Activated naive CD8-positive, alpha-beta T cell treated with anti-CD3 and anti-CD28 coated beads for 36 hours (primary cell): ENCODE measurements around the gene USHBP1. TPM values are rescaled to one million over a fixed set of nuclear protein-coding genes. Genes with fewer than 3 reads are reported as not detected.
A peak's percentile ranks its signal among the peaks of the same experiment; 100 is the strongest.

Source experiments
- DNase-seq: peaks from one replicate; pipeline ENCODE4 v3.0.0; 2021
- H3K27ac Mint-ChIP-seq: one replicate; pipeline ENCODE4 v1.8.0; 2022; ENCODE audit warnings: mild to moderate bottlenecking, moderate library complexity, mixed read lengths
- H3K27me3 Mint-ChIP-seq: one replicate; pipeline ENCODE4 v1.8.0; 2022; ENCODE audit warnings: mild to moderate bottlenecking, mixed read lengths
- H3K36me3 Mint-ChIP-seq: one replicate; pipeline ENCODE4 v1.8.0; 2021; ENCODE audit warnings: mild to moderate bottlenecking, mixed read lengths
- H3K4me1 Mint-ChIP-seq: one replicate; pipeline ENCODE4 v1.8.0; 2021; ENCODE audit warnings: mixed read lengths
- H3K4me3 Mint-ChIP-seq: one replicate; pipeline ENCODE4 v1.8.0; 2022; ENCODE audit warnings: mild to moderate bottlenecking, moderate library complexity, mixed read lengths
- H3K9me3 Mint-ChIP-seq: one replicate; pipeline ENCODE4 v1.8.0; 2022; ENCODE audit warnings: mixed read lengths
- total RNA-seq, 2 experiments: library from RNA; stranded (reverse); gene quantifications; one replicate each; pipeline ENCODE4 v1.2.3, GENCODE V29; 2021

Gene USHBP1
- total RNA-seq, 2 experiments from 2014 or later: not detected

DNA sequence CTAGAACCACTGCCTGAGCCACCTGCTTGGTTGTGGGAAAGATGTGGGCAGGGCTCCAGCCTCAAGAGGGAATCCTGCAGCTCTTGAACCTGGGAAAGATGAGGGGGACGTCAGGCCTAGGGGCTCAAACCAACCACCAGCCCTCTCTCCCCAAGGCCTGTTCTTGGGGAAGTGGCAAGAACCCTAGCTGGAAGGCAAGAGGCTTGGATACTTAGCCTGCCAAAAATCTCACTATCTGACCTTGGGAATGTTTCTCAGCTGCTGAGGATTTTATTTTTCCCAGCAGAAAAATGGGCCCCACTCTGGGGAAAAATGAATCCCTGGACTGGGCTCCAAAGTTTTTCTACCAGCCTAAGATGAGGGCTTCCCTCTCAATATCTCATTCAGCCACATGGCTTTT is 4.6 kb downstream of the USHBP1 start:
- no peaks in the 10 kb centered on the region for H3K27me3 Mint-ChIP-seq
- H3K27ac Mint-ChIP-seq: no peak overlapping the region
- no peak for DNase-seq
- H3K4me3 Mint-ChIP-seq: no peak overlapping the region
- no peaks in the 10 kb centered on the region for H3K36me3 Mint-ChIP-seq
- H3K9me3 Mint-ChIP-seq: peaks cover 1% of the 10 kb centered on the region
- peaks cover 3% of the 10 kb centered on the region for H3K4me1 Mint-ChIP-seq

- H3K4me1 Mint-ChIP-seq: peaks cover 3% of the 10 kb centered on the region
- H3K9me3 Mint-ChIP-seq: peaks cover 1% of the 10 kb centered on the region
- H3K27ac Mint-ChIP-seq: no peak overlapping the region
- no peak overlapping the region for H3K4me3 Mint-ChIP-seq
- H3K36me3 Mint-ChIP-seq: no peaks in the 10 kb centered on the region
- no peak for DNase-seq
- H3K27me3 Mint-ChIP-seq: no peaks in the 10 kb centered on the region
Observed at GRCh38 chr19:17259118-17259780, 5.3 kb downstream of the USHBP1 start.

DNA sequence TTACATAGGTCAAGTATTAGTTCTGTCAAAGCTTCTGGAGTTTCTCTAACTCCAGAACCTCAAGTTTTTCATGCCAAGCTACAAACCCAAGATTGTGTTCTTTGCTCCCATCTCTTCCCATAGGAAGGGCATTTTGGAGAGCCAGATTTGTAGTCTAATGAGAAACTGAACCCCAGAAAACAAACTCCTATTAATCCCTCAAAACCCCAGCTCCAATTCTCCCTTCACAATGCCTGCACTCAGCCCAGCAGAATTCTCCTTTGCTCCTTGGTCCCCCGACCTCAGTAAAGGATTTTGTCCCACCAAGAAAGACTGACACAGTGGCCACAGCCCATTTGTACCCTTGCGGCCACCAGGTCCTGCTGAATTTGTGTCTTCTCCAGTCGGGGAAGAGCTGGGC is 8.4 kb downstream of the USHBP1 start:
- no peak overlapping the region for H3K27ac Mint-ChIP-seq
- H3K36me3 Mint-ChIP-seq: no peaks in the 10 kb centered on the region
- no peak overlapping the region for H3K4me3 Mint-ChIP-seq
- DNase-seq: no peak
- H3K27me3 Mint-ChIP-seq: no peaks in the 10 kb centered on the region
- peaks cover 3% of the 10 kb centered on the region for H3K4me1 Mint-ChIP-seq
- H3K9me3 Mint-ChIP-seq: peaks cover 1% of the 10 kb centered on the region

DNA sequence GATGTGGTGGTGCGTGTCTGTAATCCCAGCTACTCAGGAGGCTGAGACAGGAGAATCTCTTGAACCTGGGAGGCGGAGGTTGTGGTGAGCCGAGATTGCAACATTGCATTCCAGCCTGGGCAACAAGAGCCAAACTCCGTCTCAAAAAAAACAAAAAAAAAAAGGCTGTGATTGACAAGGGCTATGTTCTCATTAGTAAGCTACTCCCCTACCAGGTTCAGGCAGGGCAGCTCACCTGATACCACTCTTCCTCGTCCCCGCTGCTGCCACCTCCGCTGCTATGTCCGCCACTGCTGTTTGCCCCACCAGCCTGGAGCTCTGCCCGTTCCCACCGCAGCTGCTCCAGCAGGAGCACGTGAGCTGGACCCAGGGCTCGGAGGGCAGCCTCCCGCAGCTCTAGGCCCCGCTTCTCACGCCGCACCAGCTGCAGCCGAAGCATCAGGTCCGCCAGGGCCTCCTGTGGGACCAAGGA is 9.4 kb downstream of the USHBP1 start:
- Mint-ChIP-seq H3K4me1 (no peaks in the 10 kb centered on the region), H3K9me3 (no peaks in the 10 kb centered on the region), H3K4me3 (no peak overlapping the region), H3K36me3 (no peaks in the 10 kb centered on the region), H3K27ac (no peak overlapping the region), H3K27me3 (no peaks in the 10 kb centered on the region)
- DNase-seq: no peak

DNA sequence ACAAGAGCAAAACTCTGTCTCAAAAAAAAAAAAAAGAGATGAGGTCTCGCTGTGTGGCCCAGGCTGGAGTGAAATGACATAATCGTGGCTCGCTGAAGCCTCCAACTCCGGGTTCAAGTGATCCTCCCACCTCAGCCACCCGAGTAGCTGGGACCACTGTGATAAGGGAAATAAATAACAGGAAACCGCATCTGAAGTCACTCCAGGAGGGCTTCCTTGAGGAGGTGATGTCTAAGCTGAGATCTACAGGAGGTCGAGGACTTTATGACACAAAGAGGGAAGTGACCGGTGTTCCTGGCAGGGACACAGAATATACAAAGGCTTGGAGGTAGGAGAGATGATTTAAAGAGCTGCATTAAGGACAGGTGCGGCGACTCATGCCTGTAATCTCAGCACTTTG is 9.9 kb downstream of the USHBP1 start:
- no peak for DNase-seq
- no peaks in the 10 kb centered on the region for H3K36me3 Mint-ChIP-seq
- no peaks in the 10 kb centered on the region for H3K9me3 Mint-ChIP-seq
- H3K27ac Mint-ChIP-seq: no peak overlapping the region
- no peaks in the 10 kb centered on the region for H3K27me3 Mint-ChIP-seq
- peak overlapping the region; percentile 26 for H3K4me3 Mint-ChIP-seq
- no peaks in the 10 kb centered on the region for H3K4me1 Mint-ChIP-seq

GRCh38 chr19:17249887-17250548 is 14.5 kb downstream of the USHBP1 start:
- H3K4me3 Mint-ChIP-seq: no peak overlapping the region

DNA sequence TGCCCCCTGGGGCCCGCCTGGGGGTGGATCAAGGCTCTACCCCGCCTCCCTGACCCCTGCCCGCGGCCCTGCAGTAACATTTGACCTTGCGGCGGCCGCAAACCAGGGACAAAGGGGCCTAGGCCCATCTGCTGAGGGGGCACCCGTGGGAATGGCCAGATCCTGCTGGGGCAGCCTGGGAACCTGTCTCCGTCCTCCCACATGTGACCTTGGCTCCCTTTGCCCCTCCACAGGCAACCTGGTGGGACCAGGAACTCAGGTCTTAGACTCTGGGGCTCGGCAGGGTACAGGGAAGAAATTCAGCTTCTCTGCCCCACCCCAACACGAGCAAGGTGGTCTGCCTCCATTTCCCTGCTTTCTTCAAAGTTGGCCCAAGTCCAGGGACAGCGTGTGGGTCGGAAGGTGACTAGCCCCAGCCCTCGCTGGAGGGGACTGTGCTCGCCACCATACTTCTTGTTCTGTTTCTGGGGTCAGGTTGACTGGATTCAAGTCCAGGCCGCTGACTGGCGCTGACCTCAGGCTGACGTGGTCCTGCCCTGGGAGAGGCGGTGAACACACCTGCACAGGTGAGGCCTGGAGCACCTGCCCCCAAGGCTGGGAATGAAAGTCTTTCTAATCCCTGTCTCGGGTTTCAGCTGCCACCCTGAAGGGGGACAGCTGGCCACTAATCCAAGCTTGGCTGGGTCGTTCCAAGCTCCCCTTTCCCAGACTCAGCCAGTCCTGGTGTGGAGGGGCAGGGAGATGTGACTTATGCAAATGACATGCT is 16.4 kb downstream of the USHBP1 start:
- Mint-ChIP-seq H3K27ac (no peak overlapping the region), H3K4me1 (peaks cover 5% of the 10 kb centered on the region)

More at GRCh38 chr19:17249887-17250548, 14.5 kb downstream of the USHBP1 start:
- H3K27me3 Mint-ChIP-seq: peaks cover 12% of the 10 kb centered on the region
- peaks cover 5% of the 10 kb centered on the region for H3K4me1 Mint-ChIP-seq
- DNase-seq: no peak
- no peak overlapping the region for H3K27ac Mint-ChIP-seq
- no peaks in the 10 kb centered on the region for H3K9me3 Mint-ChIP-seq
- no peaks in the 10 kb centered on the region for H3K36me3 Mint-ChIP-seq

DNA sequence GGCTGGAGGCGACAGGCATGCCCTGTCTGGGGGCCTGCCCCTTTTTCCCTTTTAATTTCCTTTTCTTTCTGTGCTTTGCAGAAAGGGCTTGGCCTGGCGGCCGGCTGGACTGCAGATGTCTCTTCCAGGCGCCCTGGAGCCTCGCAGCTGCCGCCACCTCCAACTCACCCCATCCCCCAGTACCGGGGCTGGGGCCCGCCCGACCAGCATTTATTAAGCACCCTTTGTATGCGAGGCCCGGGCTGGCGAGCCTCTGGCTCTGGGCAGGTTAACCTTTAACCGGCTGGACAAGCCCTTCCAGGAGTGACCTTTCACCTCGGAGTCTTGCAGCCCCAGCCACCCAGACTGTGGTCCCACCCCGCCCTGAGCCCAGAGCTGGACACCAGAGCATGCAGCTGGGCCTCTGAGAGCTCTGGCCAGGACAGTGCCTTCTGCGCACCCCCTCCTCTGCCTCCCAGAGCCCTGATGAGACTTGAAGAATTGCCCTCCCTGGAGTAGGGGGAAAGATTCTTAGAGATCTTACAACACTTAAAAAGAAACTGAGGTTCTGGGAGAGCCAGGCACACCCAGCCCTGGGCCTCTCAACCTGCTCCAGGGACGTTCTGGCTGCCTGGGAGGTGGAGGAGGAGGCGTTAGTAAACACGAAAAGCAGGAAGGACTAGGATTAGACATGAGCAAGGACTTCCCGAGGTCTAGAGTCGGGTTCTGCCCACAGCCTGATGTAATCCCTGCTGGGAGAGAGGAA is 17.7 kb downstream of the USHBP1 start:
- Mint-ChIP-seq H3K4me1 (peaks cover 5% of the 10 kb centered on the region), H3K36me3 (no peaks in the 10 kb centered on the region), H3K4me3 (peak overlapping the region; percentile 85), H3K27ac (no peak overlapping the region), H3K27me3 (peaks cover 12% of the 10 kb centered on the region), H3K9me3 (no peaks in the 10 kb centered on the region)
- DNase-seq: no peak

More for the DNA sequence above, 16.4 kb downstream of the USHBP1 start:
- no peaks in the 10 kb centered on the region for H3K36me3 Mint-ChIP-seq
- DNase-seq: no peak
- no peaks in the 10 kb centered on the region for H3K9me3 Mint-ChIP-seq
- no peak overlapping the region for H3K4me3 Mint-ChIP-seq
- H3K27me3 Mint-ChIP-seq: peaks cover 12% of the 10 kb centered on the region

- Mint-ChIP-seq H3K4me1 (peaks cover 5% of the 10 kb centered on the region), H3K27me3 (peaks cover 12% of the 10 kb centered on the region), H3K36me3 (no peaks in the 10 kb centered on the region), H3K4me3 (peak within 1 kb of the TSS; percentile 85), H3K27ac (peak within 1 kb of the TSS; percentile 71), H3K9me3 (no peaks in the 10 kb centered on the region)
- DNase-seq: no peak
Observed at GRCh38 chr19:17245535-17245984, 19.0 kb downstream of the USHBP1 start, which contains the start of gene NR2F6. NR2F6 (minus strand) TSS chr19:17245919; CDS start chr19:17245220, 699 bp downstream.

DNA sequence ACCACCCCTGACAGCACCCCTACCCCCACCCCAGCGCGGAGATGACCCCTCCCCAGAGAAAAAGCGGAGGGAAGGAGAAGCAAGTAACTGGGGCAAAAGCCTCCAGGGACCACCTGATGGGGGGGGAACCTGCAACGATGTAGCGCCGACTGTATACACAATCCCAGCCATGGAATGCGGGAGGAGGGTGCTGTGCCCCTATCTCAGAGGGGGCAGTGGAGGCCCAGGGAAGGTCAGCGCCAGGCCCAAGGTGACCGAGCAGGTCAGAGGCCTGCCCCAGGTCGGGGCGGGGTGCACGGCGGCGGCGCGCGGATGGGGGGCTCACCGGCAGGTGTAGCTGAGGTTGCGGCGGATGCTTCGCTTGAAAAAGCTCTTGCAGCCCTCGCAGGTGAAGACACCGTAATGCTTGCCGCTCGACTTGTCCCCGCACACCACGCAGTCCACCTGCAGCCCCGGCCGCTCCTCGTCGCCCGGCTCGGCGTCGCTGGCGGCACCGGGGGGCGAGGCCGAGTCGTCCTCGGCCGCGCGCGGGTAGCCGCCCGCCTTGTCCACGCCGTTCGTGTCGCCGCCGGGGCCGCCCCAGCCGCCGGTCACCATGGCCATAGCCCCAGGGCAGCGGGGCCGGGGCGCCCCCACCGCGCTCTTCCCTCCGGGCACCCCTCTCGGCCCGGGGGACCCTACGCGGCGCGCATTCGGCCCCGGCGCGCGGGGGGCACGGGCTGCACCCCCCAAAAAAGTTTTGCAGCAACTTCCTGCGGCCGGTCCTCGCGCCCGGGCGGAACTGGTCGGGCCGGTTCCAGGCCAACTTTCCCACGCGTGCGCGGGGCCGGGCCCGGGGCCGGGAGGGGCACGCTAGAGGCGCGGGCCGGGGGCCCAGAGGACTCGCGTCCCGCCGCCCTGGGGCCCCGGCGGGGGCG is 19.7 kb downstream of the USHBP1 start:
- H3K27ac Mint-ChIP-seq: no peak overlapping the region
- no peak for DNase-seq
- peaks cover 12% of the 10 kb centered on the region for H3K27me3 Mint-ChIP-seq
- peak overlapping the region; percentile 42 for H3K4me3 Mint-ChIP-seq
- H3K4me1 Mint-ChIP-seq: peaks cover 5% of the 10 kb centered on the region
- no peaks in the 10 kb centered on the region for H3K36me3 Mint-ChIP-seq
- H3K9me3 Mint-ChIP-seq: no peaks in the 10 kb centered on the region

DNA sequence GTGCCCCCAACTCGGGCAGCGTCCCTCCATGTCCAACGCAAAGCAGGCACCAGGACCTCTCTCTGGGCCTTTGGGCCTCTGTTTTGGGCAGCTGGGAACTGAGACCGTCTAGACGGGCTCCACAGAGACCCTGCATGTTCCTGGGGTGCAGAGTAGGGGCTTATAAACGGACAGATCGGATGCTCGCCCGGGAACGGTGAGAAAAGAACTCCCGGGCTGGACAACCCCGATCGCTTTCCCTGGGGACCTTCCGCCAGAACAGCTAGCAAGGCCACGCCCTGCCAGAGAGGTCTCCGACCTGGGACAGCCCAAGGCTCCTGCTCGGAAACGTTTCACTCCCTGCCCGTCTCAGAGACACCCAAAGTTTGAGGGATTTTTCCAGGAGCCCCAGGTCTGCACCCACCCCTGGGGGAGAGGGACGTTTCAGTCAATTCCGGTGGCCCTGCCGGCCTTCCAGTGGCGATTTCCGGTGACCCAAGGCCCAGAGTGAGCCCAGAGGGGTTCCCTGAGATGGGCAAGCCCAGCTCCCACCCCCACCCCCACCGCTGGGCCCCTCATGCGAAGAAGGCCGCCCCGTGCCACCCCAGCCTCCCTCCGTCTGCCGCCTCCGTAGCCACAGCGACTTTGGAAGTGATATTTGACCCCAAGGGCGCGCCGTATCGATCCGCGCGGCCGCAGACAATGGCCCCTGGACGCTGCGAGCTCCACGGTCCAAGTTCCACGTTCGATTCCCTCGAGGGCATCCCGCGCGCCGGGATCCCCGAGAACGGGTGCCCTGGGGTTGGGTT is 20.5 kb downstream of the USHBP1 start:
- no peak for DNase-seq

GRCh38 chr19:17243211-17243829 is 21.2 kb downstream of the USHBP1 start:
- H3K9me3 Mint-ChIP-seq: no peaks in the 10 kb centered on the region
- no peaks in the 10 kb centered on the region for H3K36me3 Mint-ChIP-seq
- H3K27me3 Mint-ChIP-seq: peaks cover 12% of the 10 kb centered on the region
- peaks cover 5% of the 10 kb centered on the region for H3K4me1 Mint-ChIP-seq
- H3K4me3 Mint-ChIP-seq: no peak overlapping the region
- H3K27ac Mint-ChIP-seq: no peak overlapping the region
- DNase-seq: no peak

More for the DNA sequence above, 20.5 kb downstream of the USHBP1 start:
- H3K9me3 Mint-ChIP-seq: no peaks in the 10 kb centered on the region
- peak overlapping the region; percentile 42 for H3K4me3 Mint-ChIP-seq
- H3K36me3 Mint-ChIP-seq: no peaks in the 10 kb centered on the region
- H3K27ac Mint-ChIP-seq: no peak overlapping the region
- peaks cover 5% of the 10 kb centered on the region for H3K4me1 Mint-ChIP-seq
- H3K27me3 Mint-ChIP-seq: peaks cover 12% of the 10 kb centered on the region
